AG09309 (cell line): ENCODE measurements around the gene LIF.
"Not testable (repeated sequence)": the region's sequence is repeated elsewhere in the genome, so short reads cannot be mapped to it uniquely, and the experiment has no call there.

ENCODE experiments used
- DNase-seq: peaks from one replicate; pipeline ENCODE4 v3.0.0-alpha.2; 2010; ENCODE audit warnings: low read depth
- H3K4me3 ChIP-seq: 2 replicates; pipeline ENCODE4 v1.5.1; 2011; ENCODE audit warnings: mild to moderate bottlenecking, low read depth, low read length, moderate library complexity; ENCODE audit not compliant: control insufficient read depth
- CTCF ChIP-seq: IDR thresholded peaks from 2 replicates; pipeline ENCODE4 v1.5.1; 2011; ENCODE audit warnings: mild to moderate bottlenecking, low read depth, low read length, inconsistent platforms; ENCODE audit not compliant: insufficient read depth, control insufficient read depth; ENCODE audit errors: missing control alignments

The LIF gene

GRCh38 chr22:30220338-30221012, 26.1 kb downstream of the LIF start:
- no peak overlapping the region for H3K4me3 ChIP-seq
- no peak for DNase-seq
- no peak for TF ChIP-seq CTCF

GRCh38 chr22:30219668-30220278, 26.8 kb downstream of the LIF start:
- H3K4me3 ChIP-seq: no peak overlapping the region
- no peak for DNase-seq
- TF ChIP-seq CTCF: no peak

GRCh38 chr22:30219049-30219654, 27.4 kb downstream of the LIF start:
- TF ChIP-seq CTCF: no peak
- no peak overlapping the region for H3K4me3 ChIP-seq
- DNase-seq: no peak

GRCh38 chr22:30217698-30218560, 28.6 kb downstream of the LIF start:
- H3K4me3 ChIP-seq: no peak overlapping the region
- DNase-seq: no peak
- no peak for TF ChIP-seq CTCF

- DNase-seq: no peak
- TF ChIP-seq CTCF: no peak
- H3K4me3 ChIP-seq: no peak overlapping the region
Observed at GRCh38 chr22:30216710-30217109, 29.8 kb downstream of the LIF start.

DNA sequence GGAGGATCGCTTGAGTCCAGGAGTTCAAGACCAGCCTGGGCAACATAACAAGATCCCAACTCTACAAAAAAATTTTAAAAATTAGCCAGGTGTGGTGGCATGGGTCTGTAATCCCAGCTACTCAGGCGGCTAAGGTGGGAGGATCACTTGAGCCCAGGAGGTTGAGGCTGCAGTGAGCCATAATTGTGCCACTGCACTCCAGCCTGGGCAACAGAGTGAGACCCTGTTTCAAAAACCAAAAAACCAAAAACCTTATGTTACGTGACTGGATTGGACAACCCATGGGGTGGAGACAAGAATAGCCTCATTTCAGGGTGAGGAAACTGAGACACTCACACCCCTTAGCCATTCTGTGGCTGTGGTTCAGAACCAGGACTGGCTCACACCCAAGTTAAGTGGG, 30.3 kb downstream of the LIF start:
- DNase-seq, H3K4me3 ChIP-seq: not testable (repeated sequence)

DNA sequence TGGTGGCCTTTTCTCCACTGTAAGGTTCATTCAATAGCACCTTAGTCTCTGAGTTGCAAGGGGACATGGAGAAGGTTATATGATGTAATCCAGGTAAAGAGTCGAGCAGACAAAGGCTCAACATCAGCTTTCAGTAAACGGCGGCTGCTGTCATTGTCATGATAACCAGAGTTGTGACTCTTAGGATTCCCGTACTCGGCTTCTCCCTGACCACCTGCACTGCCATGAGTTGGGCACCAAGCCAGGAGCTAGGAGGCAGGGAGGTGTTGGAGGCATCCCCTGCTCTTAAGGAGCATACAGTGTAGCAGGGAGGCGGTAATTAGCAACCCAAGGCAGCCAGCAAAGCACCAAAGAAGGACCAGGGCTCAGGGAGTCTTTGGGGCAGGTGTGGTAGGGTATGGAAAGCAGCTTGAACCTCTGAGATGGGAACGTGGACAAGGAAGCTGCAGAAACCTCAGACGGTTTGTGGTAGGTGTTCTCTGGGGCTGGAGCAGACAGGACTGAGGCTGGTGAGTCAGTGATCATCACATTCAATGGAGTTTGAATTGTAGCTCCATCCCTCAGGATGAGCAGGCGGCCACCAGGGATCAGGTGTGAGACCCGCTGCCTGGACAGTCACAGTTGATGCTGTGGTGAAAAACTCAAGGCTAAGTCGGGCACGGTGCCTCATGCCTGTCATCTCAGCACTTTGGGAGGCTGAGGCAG, 31.7 kb downstream of the LIF start:
- TF ChIP-seq CTCF: no peak

More for the DNA sequence above, 31.7 kb downstream of the LIF start:
- no peak for DNase-seq
- no peak overlapping the region for H3K4me3 ChIP-seq
